ENCODE results near the gene CPN1.
"Not testable (repeated sequence)": the region's sequence is repeated elsewhere in the genome, so short reads cannot be mapped to it uniquely, and the experiment has no call there.

CPN1 gene

DNA sequence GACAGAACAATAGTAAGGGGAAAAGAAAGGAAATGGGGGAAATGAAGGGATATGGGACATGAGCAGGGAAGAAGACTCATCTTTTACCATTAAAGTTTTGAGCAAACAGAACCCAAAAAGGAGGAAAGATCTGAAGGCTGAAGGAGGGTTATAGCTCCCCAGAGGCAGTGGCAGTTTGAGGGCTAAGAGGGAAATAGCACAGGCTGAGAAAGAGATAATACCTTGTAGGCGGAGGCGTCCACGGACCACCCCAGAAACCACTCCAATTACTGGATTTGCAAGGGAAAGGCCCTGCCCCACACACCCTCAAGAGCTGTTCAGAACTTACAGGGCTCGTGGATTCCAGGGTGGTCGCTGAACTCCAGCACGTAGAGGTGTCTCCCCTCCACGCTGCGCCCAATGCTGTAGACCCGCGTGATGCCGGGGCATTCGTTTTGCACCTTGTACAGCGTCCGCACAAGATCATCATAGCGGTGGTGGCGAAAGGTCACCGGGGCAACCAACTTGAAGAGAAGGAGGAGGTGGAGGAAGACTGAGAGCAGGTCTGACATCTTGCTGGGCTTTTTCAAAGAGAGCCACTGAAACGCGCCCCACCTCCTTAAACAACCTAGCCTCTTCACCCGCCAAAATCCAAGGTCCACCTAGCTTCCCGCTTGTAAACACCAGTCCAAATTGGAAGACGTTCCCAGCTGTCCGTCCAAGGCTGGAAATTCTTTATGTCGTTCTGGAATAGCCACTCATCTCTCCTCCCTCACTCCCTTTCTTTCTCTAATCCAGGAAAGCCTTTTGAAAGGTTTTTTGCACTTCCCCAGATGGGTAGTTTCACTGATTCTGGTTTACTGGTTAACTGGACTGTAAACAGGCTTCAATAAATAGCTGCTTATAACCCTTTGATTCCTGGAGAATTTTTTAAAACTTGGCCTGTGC, at the start of gene CPN1:
Gene CPN1, minus strand, starts transcription at position 795 of the 927 bp plus-strand sequence. Its CDS starts 244 bp downstream, at position 551.
- no peak for DNase-seq

DNA sequence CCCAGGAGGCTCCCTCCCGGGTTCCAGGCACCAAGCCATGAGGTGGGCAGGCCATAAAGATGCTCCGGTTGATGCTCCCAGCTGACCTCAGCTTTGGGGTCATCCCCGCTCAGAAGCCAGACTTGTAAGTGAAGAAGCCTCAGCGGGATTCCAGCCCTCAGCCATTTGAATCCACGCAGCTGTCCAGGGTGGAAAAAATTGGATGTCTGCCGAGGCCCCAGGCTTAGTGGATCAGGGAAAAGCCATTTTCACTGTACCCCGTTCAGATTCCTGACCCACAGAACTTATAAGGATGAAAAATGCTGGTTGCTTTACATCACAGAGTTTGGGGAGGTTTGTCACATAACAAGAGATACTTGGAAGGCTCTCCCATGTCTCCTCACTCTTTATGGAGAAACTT, 49.2 kb upstream of the CPN1 start:
- no peak for DNase-seq

GRCh38 chr10:100129424-100129823, 47.8 kb upstream of the CPN1 start:
- DNase-seq = no peak

DNA sequence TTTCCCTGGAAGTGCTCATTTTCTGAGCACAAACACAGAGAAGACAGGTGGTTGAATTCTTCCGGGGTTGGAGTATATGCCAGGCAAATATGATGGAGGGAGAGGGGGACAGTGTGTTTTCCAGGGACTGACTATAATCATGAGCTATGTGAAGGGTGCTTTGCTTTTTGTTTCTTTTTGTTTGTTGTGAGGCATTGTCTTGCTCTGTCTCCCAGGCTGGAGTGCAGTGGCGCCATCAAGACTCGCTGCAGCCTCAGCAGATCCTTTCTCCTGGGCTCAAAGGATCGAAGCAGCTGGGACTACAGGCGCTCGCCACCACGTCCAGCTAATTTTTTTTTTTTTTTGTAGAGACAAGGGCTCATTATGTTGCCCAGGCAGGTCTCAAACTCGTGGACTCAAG, 47.3 kb upstream of the CPN1 start:
- no peak for DNase-seq

DNA sequence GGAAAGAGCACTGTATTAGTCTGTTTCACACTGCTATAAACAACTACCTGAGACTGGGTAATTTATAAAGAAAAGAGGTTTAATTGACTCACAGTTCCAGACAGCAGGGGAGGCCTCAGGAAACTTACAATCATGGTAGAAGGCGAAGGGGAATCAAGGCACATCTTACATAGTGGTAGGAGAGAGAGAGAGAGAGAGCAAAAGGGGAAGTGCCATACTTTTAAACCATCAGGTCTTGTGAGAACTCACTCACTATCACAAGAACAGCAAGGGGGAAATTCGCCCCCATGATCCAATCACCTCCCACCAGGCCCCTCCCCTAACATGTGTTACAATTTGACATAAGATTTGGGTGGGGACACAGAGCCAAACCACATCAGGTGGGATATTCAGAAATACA, 43.7 kb upstream of the CPN1 start:
- DNase-seq = not testable (repeated sequence)

DNA sequence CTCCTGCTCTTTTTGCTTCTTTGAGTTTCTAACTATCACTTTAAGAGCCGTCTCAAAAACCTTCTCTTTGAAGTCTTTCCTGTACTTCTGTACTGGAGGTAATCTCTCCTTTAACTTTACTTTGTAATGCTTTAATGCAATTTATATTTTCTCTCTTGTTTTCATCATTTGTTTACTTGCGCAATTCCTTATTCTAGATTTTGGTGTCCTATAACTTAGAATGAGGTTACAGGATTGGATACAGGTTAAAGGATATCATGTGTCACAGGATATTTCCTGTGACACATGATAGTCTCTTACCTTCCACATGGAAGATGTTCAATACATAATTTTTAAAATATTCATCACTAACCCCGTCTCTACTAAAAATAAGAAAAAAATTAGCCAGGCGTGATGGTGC, 42.4 kb upstream of the CPN1 start:
- no peak for DNase-seq

- no peak for DNase-seq
These were observed 41.1 kb upstream of the CPN1 start for GRCh38 chr10:100122780-100123179.

DNA sequence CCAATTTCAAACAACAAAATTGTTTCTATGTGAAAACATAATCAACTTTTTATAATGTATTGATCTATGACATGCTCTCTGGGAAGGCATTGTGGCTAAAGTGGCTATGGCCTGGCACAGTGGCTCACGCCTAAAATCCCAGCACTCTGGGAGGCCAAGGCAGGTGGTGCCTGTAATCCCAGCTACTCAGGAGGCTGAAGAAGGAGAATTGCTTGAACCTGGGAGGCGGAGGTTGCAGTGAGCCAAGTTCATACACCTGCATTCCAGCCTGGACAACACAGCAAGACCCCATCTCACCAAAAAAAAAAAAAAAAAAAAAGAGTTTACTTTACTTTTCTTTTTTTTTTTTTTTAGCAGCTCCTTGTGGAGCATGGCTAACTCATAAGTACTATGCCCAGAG, 38.9 kb upstream of the CPN1 start:
- DNase-seq = no peak

GRCh38 chr10:100119726-100120125, 38.1 kb upstream of the CPN1 start:
- DNase-seq = no peak

DNA sequence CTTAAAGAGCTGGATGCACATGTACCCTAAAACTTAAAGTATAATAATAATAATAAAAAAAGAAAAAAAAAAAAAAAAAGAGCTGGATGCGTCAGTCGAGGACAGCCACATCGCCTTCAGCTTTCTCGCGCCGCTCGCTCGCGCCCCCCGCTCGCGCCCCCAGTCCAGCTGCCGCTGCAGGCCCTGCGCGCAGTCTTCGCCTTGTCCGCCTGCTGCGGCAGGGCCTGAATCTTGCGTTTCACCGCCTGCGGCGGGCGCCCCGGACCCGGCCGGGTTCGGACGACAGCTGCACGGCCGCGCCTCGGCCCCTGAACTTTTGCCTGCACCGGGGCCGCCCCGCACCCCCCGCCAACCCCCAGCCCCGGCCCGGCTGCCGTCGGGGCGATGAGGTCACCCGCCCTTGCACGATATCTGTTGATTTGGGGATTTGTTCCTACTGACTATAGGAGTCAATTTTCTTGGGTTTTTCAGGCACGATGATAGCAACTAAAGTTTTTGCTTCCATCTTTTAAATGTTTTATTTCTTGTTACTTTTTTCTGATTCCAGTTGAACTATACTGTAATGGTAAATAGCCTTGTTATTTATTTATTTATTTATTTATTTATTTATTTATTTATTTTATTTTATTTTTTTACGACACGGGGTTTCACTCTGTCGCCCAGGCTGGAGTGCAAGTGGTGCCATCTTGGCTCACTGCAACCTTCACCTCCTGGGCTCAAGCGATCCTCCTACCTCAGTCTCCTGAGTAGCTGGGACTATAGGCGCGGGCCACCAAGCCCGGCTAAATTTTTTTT, 33.5 kb upstream of the CPN1 start:
- no peak for DNase-seq

GRCh38 chr10:100114460-100114859, 32.8 kb upstream of the CPN1 start:
- DNase-seq = no peak

- DNase-seq = no peak
These were observed 28.0 kb upstream of the CPN1 start for GRCh38 chr10:100109670-100110069.

- DNase-seq = no peak
These were observed 25.2 kb upstream of the CPN1 start for GRCh38 chr10:100106865-100107264.

GRCh38 chr10:100104300-100104699, 22.6 kb upstream of the CPN1 start:
- no peak for DNase-seq

GRCh38 chr10:100103581-100103980, 21.9 kb upstream of the CPN1 start:
- DNase-seq = no peak

DNA sequence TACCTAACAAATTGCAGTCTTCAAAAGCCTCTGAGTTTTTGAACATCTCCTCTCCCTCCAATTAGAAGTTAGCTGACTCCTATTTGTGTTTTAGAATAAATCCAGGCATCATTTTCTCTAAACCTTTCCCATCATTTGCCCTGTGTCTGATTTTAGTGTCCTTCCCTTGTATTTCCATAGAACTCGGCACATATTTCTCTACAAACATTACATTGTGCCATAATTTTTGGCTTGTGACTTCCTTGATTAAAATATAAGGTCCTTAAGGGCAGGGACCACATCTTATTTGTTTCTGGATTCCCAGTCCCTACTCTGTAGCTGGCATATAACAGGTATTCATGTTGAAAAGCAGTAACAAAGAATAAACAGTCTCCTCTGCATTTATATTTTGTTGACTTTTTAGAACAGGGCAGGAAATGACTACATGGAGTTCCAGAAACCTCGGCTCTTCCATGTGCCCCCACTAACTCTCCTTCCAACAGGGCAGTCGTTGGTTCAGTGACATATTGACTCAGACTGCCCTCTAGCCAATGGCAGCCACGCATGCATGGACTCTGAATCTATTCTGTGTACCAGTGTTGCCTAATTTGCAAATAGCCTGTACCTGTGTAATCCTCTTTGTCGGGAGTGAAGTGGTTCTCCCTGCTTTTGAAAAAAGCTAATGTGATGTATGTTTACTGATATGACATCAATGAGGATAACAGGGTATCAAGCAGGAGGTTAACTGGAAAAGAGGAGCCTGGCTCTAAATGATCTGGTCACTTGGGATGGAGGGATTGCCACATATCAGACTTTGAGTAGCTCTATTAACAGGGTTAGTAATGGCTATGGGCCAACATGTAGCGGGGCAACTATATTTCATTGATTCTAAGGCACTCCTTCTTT, 19.8 kb upstream of the CPN1 start:
- DNase-seq = no peak

GRCh38 chr10:100100651-100101184, 19.0 kb upstream of the CPN1 start:
- DNase-seq = no peak

DNA sequence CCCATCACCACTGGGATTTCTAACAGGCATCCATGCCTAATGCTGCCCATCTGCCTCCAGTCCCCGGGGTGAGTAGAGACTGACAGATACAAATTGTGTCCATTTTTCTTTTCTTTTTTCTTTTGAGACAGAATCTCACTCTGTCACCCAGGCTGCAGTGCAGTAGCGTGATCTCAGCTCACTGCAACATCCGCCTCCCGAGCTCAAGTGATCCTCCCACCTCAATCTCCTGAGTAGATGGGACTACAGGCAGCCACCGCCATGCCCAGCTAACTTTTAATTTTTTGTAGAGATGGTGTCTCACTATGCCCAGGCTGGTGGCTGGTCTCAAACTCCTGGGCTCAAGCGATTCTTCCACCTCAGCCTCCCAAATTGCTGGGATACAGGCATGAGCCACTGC, 7.6 kb upstream of the CPN1 start:
- no peak for DNase-seq

DNA sequence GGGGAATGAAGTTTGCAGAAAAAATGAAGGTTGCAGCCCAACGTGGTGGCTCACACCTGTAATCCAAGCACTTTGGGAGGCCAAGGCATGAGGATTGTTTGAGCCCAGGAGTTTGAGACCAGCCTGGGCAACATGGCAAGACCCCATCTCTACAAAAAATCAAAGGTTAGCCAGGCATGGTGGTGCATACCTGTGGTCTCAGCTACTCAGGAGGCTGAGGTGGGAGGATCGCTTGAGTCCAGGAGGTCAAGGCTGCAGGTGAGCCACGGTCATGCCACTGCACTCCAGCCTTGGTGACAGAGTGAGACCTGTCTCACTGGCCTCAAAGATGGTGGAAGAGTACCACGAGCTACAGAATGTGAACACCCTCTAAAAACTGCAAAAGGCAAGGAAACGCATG, 5.0 kb upstream of the CPN1 start:
- DNase-seq = not testable (repeated sequence)

GRCh38 chr10:100085596-100085995, 3.9 kb upstream of the CPN1 start:
- DNase-seq = no peak

GRCh38 chr10:100083623-100084022, 2.0 kb upstream of the CPN1 start:
- DNase-seq = no peak

- DNase-seq = not testable (repeated sequence)
These were observed 607 bp upstream of the CPN1 start for GRCh38 chr10:100082276-100082675.

GRCh38 chr10:100076750-100077149, 4.9 kb downstream of the CPN1 start:
- DNase-seq = no peak

All from NCI-H1105 (cell line).